Activated CD4-positive, alpha-beta T cell treated with anti-CD3 and anti-CD28 coated beads, Interleukin-10, Interleukin-2, amounts not matched to agents 100 ng/mL and 50 ng/mL, durations not matched to agents 16 hours and 8 hours (primary cell): ENCODE measurements around the gene UNG.
"Not testable (repeated sequence)": the region's sequence is repeated elsewhere in the genome, so short reads cannot be mapped to it uniquely, and the experiment has no call there.

Source experiments
- DNase-seq: peaks from one replicate; pipeline ENCODE4 v3.0.0-alpha.2; 2020

The UNG gene

GRCh38 chr12:109097435-109098182 is at the start of gene UNG:
Gene UNG, plus strand, starts transcription at chr12:109097597. Its CDS starts 83 bp downstream, at chr12:109097680.
- DNase-seq: peak; percentile 98

GRCh38 chr12:109048706-109049105 is 48.7 kb upstream of the UNG start:
- not testable (repeated sequence) for DNase-seq

GRCh38 chr12:109049794-109050193 is 47.6 kb upstream of the UNG start:
- DNase-seq: not testable (repeated sequence)

GRCh38 chr12:109052097-109052413 is 45.3 kb upstream of the UNG start:
- DNase-seq: no peak

GRCh38 chr12:109052414-109053323 is 44.7 kb upstream of the UNG start, which contains the start of gene USP30:
Gene USP30, plus strand, starts transcription at chr12:109052576. Its CDS starts 103 bp downstream, at chr12:109052679.
- DNase-seq: peak; percentile 85

- peak; percentile 69 for DNase-seq
Measured at GRCh38 chr12:109053382-109054123, 43.8 kb upstream of the UNG start.

- DNase-seq: not testable (repeated sequence)
Measured at GRCh38 chr12:109054124-109054513, 43.3 kb upstream of the UNG start.

GRCh38 chr12:109054520-109054919 is 42.9 kb upstream of the UNG start:
- DNase-seq: no peak

GRCh38 chr12:109056891-109057290 is 40.5 kb upstream of the UNG start:
- no peak for DNase-seq

- DNase-seq: no peak
Measured at GRCh38 chr12:109057376-109057775, 40.0 kb upstream of the UNG start.

- no peak for DNase-seq
Measured at GRCh38 chr12:109058773-109059172, 38.6 kb upstream of the UNG start.

- DNase-seq: no peak
Measured at GRCh38 chr12:109064143-109064542, 33.3 kb upstream of the UNG start.

- no peak for DNase-seq
Measured at GRCh38 chr12:109065154-109065852, 32.1 kb upstream of the UNG start.

- DNase-seq: no peak
Measured at GRCh38 chr12:109065853-109066193, 31.6 kb upstream of the UNG start.

GRCh38 chr12:109069307-109070271 is 27.8 kb upstream of the UNG start:
- no peak for DNase-seq

GRCh38 chr12:109074866-109075265 is 22.5 kb upstream of the UNG start:
- DNase-seq: no peak

- DNase-seq: no peak
Measured at GRCh38 chr12:109082751-109083150, 14.6 kb upstream of the UNG start.

GRCh38 chr12:109084425-109084824 is 13.0 kb upstream of the UNG start:
- no peak for DNase-seq

- no peak for DNase-seq
Measured at GRCh38 chr12:109085590-109085989, 11.8 kb upstream of the UNG start.

- no peak for DNase-seq
Measured at GRCh38 chr12:109087250-109087649, 10.1 kb upstream of the UNG start.

GRCh38 chr12:109088818-109089217 is 8.6 kb upstream of the UNG start:
- DNase-seq: no peak

- no peak for DNase-seq
Measured at GRCh38 chr12:109089683-109090082, 7.7 kb upstream of the UNG start.
